D721Med (cell line): ENCODE measurements around the gene RLIM.

Experiments used
- DNase-seq: peaks from one replicate; pipeline ENCODE4 v3.0.0; 2011; ENCODE audit warnings: low spot score; ENCODE audit not compliant: insufficient read length
- FAIRE-seq: peaks from 2 replicates; lab custom pipeline; 2011; peaks lifted over from hg19 to GRCh38; lab: Jason Lieb, UNC
- CTCF ChIP-seq: IDR thresholded peaks from 2 replicates; pipeline ENCODE4 v1.5.1; 2012; ENCODE audit warnings: mild to moderate bottlenecking, control low read depth; ENCODE audit not compliant: insufficient read depth; ENCODE audit errors: missing control alignments

RLIM gene

GRCh38 chrX:74606342-74606741 is 8.1 kb downstream of the RLIM start:
- FAIRE-seq (no peak), DNase-seq (no peak)
- TF ChIP-seq CTCF, result no peak

- no peak for TF ChIP-seq CTCF
- FAIRE-seq (no peak), DNase-seq (no peak)
Observed at GRCh38 chrX:74603040-74603439, 11.4 kb downstream of the RLIM start.

GRCh38 chrX:74602142-74602541 is 12.3 kb downstream of the RLIM start:
- no peak for TF ChIP-seq CTCF
- no peak for FAIRE-seq
- DNase-seq, result no peak

- TF ChIP-seq CTCF, result no peak
- FAIRE-seq (no peak), DNase-seq (no peak)
Observed at GRCh38 chrX:74593593-74593992, 20.8 kb downstream of the RLIM start.

GRCh38 chrX:74585766-74586165 is 28.7 kb downstream of the RLIM start:
- no peak for DNase-seq
- FAIRE-seq, result no peak
- TF ChIP-seq CTCF, result no peak

- TF ChIP-seq CTCF, result no peak
- FAIRE-seq, result no peak
- DNase-seq, result no peak
Observed at GRCh38 chrX:74579597-74580198, 34.7 kb downstream of the RLIM start.

- no peak for FAIRE-seq
- TF ChIP-seq CTCF, result no peak
- no peak for DNase-seq
Observed at GRCh38 chrX:74578137-74578536, 36.3 kb downstream of the RLIM start.
